Measurements from ENCODE around the gene NUDT6.

DNA sequence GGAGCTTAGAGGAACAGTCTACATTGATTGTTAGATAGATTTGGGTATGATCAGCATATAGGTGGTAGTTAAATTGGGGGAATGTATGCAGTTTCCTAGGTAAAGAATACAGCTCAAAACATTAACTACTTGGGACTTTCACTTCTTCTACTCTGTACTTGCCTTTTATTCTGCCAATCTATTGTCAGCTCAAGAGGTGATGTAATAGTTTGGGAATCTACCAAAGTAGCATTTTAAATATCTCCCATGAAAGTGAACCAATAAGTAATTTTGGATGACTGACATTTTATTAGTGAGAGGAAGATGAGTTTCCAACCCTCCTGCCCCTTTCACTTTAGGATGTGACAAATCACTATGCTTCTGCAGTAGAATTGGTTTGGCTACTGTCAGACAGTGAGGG lies 43.4 kb downstream of the NUDT6 start:
- TF ChIP-seq CREB1 (IDR thresholded peaks at IDR 0.05; ENCODE audit: low read depth) (no peak), EGR1 (IDR thresholded peaks at IDR 0.05) (no peak), RAD21 (IDR thresholded peaks at IDR 0.05; ENCODE audit: low read depth) (no peak), TEAD4 (IDR thresholded peaks at IDR 0.05) (no peak), NFIC (IDR thresholded peaks at IDR 0.05) (no peak), CEBPB (IDR thresholded peaks at IDR 0.05) (no peak), YY1 (IDR thresholded peaks at IDR 0.05; ENCODE audit: low read depth) (no peak), ZBTB7A (IDR thresholded peaks at IDR 0.05; ENCODE audit: low read depth) (no peak), TAF1 (IDR thresholded peaks at IDR 0.05; ENCODE audit: low read depth) (no peak), FOXM1 (IDR thresholded peaks at IDR 0.05; ENCODE audit: borderline replicate concordance, low read depth) (no peak), TCF12 (IDR thresholded peaks at IDR 0.05; ENCODE audit: low read depth) (no peak)
- TF ChIP-seq, protein P1, sequence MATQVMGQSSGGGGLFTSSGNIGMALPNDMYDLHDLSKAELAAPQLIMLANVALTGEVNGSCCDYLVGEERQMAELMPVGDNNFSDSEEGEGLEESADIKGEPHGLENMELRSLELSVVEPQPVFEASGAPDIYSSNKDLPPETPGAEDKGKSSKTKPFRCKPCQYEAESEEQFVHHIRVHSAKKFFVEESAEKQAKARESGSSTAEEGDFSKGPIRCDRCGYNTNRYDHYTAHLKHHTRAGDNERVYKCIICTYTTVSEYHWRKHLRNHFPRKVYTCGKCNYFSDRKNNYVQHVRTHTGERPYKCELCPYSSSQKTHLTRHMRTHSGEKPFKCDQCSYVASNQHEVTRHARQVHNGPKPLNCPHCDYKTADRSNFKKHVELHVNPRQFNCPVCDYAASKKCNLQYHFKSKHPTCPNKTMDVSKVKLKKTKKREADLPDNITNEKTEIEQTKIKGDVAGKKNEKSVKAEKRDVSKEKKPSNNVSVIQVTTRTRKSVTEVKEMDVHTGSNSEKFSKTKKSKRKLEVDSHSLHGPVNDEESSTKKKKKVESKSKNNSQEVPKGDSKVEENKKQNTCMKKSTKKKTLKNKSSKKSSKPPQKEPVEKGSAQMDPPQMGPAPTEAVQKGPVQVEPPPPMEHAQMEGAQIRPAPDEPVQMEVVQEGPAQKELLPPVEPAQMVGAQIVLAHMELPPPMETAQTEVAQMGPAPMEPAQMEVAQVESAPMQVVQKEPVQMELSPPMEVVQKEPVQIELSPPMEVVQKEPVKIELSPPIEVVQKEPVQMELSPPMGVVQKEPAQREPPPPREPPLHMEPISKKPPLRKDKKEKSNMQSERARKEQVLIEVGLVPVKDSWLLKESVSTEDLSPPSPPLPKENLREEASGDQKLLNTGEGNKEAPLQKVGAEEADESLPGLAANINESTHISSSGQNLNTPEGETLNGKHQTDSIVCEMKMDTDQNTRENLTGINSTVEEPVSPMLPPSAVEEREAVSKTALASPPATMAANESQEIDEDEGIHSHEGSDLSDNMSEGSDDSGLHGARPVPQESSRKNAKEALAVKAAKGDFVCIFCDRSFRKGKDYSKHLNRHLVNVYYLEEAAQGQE (IDR thresholded peaks at IDR 0.05; ENCODE audit: low read depth): no peak

All from Ishikawa (cell line).